ENCODE results near the gene ZNF318. TPM values are rescaled to one million over a fixed set of nuclear protein-coding genes. Genes with fewer than 3 reads are reported as not detected.
A peak's percentile ranks its signal among the peaks of the same experiment; 100 is the strongest.

The ZNF318 gene
- total RNA-seq, 1 donor from 2014 or later: 12.4 TPM

DNA sequence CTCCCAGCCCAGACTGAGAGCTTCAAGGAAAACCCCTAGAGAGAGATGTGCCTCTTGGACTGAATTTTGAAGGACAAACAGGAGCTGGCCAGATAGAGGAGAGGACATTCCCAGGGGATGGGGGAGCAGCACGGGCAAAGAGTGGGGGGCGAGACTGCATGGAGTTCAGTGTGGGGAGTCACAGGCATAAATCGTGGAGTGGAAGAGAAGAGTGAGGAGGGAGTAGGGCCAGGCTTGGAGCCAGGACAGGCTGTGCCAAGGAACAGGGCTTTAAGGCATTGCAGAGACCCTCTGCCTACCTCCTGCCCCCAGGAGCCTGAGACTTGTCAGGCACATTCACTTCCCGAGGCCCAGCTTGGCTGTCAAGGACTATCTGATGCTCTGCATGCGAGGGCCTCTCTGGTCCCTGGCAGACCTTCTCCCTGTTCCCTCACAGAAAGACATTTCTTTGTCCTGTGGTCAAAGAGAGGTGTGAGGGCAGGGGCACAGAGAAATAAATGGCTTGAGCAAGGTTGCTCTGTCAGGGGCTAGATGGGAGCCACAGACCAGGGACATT lies 76.6 kb downstream of the ZNF318 start:
- intact Hi-C loops (cut with micrococcal nuclease): no loop called here
- no peak for DNase-seq
- no peak for ATAC-seq

GRCh38 chr6:43292341-43292740 lies 77.1 kb downstream of the ZNF318 start:
- intact Hi-C loops (cut with micrococcal nuclease): no loop called here
- DNase-seq: no peak
- ATAC-seq: no peak

- intact Hi-C loops (cut with micrococcal nuclease): no loop called here
- DNase-seq: no peak
- ATAC-seq: no peak
These were observed 77.7 kb downstream of the ZNF318 start for GRCh38 chr6:43291708-43292107.

GRCh38 chr6:43290905-43291355 lies 78.5 kb downstream of the ZNF318 start:
- no peak for DNase-seq
- intact Hi-C loops (cut with micrococcal nuclease): no loop called here
- ATAC-seq: no peak

- ATAC-seq (no peak), DNase-seq (no peak)
These were observed 79.0 kb downstream of the ZNF318 start for GRCh38 chr6:43290339-43290904.

GRCh38 chr6:43287717-43288679 lies 81.4 kb downstream of the ZNF318 start:
- intact Hi-C loops (cut with micrococcal nuclease): no loop called here
- DNase-seq: no peak
- no peak for ATAC-seq

More at GRCh38 chr6:43290339-43290904, 79.0 kb downstream of the ZNF318 start:
- intact Hi-C loops (cut with micrococcal nuclease): no loop called here

- intact Hi-C loops (cut with micrococcal nuclease): no loop called here
- no peak for DNase-seq
- peak; percentile 31 for ATAC-seq
These were observed 82.3 kb downstream of the ZNF318 start for GRCh38 chr6:43286980-43287716.

GRCh38 chr6:43286456-43286979 lies 82.9 kb downstream of the ZNF318 start:
- peak; percentile 16 for DNase-seq
- intact Hi-C loops (cut with micrococcal nuclease): no loop called here
- ATAC-seq: no peak

Other genes with a start within 250 kb of the ZNF318 start
- gene SRF, start 198.4 kb downstream of the ZNF318 start, total RNA-seq: 78.7 TPM
- gene CUL9, start 187.5 kb downstream of the ZNF318 start, total RNA-seq: 10.9 TPM
- gene DNPH1, start 140.2 kb downstream of the ZNF318 start, total RNA-seq: 31.2 TPM
- gene TTBK1, start 126.2 kb downstream of the ZNF318 start, total RNA-seq: 0.15 TPM
- not detected for gene SLC22A7, start 71.4 kb downstream of the ZNF318 start, total RNA-seq
- 6.6 TPM for gene CRIP3, start 60.8 kb downstream of the ZNF318 start, total RNA-seq
- gene ABCC10, start 57.9 kb upstream of the ZNF318 start, total RNA-seq: 11.5 TPM
- gene DLK2, start 85.9 kb upstream of the ZNF318 start, total RNA-seq: 1.2 TPM
- gene TJAP1, start 107.9 kb upstream of the ZNF318 start, total RNA-seq: 23.2 TPM
- 1.0 TPM for gene LRRC73, start 140.7 kb upstream of the ZNF318 start, total RNA-seq
- 63.0 TPM for gene YIPF3, start 147.3 kb upstream of the ZNF318 start, total RNA-seq
- 16.9 TPM for gene POLR1C, start 147.4 kb upstream of the ZNF318 start, total RNA-seq
- 13.1 TPM for gene XPO5, start 206.4 kb upstream of the ZNF318 start, total RNA-seq
- gene POLH, start 206.5 kb upstream of the ZNF318 start, total RNA-seq: 8.7 TPM